GM19463 (cell line): ENCODE data around the gene UTP25.
"Not testable (repeated sequence)": the region's sequence is repeated elsewhere in the genome, so short reads cannot be mapped to it uniquely, and the experiment has no call there.

Source experiments
- ATAC-seq: cut with Tn5 transposase; IDR thresholded peaks from one replicate; pipeline ENCODE4 v1.9.1; 2021; ENCODE audit warnings: mild to moderate bottlenecking, moderate library complexity; ENCODE audit not compliant: unreplicated experiment

UTP25 gene

GRCh38 chr1:209870151-209870831 is 42.5 kb downstream of the UTP25 start:
- no peak for ATAC-seq

DNA sequence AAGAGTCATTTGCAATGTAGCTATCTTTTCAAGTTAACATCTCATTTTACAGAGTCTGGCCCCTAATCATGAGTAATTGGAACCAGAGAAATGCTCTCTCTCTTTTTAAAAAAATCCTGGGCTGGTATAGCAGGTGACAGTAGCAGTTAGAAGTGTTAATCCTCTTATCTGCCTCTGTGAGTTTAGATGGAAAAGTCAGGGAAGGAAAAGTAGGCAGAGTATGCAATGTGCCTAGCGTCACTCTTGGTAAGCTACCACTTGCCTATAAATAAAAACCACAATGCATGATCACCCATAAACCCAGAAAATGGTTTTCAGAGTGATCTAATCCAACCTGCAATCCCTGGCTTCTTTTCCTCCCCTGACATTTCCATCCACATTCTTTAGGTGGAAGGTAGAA is 43.2 kb downstream of the UTP25 start:
- no peak for ATAC-seq

DNA sequence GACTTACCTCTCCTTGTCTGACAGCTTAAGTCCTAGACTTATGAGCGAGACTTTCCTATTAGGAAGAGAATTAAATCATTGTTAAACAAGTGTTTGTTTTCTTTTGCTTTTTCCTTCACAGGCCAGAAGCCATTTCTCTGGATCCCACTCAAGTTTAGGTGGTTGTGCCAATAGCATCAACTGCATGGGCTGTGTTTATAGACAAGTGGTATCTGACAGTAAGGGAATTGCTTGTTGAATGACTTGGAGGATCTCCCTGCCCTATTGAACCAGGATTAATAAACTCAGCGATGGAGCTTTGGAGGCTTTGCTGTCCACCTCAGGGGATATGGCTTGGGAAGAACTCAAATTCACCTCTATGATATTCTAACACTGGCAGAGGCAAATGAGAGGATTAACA is 43.7 kb downstream of the UTP25 start:
- no peak for ATAC-seq

DNA sequence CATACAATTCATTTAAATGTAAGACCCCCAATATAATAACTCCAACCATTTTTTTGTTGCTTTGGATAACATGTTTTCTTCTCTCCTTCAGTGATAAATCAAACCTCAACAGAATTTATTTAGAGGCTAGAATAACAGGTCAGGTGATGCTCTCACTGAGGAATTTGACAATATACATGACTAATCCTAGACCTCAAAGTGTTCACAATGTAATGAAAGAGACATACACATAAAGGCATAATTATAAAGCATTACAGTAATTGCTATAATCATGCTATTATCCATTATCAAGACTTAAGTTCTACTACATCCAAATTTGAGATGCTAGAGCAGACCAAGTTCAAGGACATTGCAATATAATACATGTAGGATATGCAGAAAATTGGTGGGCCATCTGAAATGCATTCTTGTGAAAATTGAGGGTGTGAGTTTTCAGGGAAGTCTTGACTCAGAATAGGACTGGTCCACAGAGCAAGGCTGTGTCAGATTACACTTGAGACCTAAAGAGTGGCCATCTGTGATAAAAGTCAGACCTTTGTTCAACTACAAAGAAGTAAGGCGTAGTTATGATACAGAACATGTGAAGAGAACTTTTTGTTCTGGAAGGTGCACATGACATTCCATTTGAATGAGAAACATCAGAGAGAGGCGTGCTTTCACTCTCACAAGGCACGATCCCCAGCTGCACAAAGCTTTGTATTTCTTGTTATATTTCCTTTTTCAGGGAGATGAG is 45.5 kb downstream of the UTP25 start:
- ATAC-seq = no peak

- ATAC-seq = no peak
These were observed 47.7 kb downstream of the UTP25 start for GRCh38 chr1:209875515-209875914.

- ATAC-seq = no peak
These were observed 48.5 kb downstream of the UTP25 start for GRCh38 chr1:209876078-209876800.

DNA sequence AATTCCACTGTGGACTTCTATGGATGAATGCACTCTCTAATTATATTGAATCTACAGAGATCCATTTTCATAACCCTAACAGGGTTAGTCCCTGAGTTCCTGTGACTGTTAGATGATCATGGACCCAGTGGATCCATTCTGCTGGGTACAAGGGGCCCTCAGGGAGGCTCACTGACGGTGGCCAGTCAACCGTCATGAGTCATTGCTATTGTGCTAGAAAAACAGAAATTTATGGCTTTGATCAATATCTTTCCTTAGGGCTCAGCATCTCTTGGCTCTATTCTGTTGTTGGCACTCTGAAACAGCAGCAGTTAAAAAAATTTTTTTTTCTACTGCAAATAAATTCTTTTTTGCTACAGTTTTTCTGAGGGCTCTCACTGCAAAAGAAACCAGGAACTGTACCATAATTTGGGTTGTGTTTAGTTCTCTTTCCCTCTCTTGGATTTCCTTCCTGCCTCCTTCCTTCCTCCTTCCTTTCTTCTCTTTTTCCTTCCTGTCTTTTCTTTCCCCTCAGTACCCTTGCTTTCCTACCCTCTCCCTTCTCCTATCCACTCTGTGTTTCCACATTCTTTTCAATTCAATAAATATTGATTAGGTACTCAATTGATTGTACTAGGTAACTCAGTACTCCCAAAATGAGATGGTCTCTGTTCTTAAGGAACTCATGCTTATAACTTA is 49.5 kb downstream of the UTP25 start:
- no peak for ATAC-seq

GRCh38 chr1:209878964-209879363 is 51.2 kb downstream of the UTP25 start:
- ATAC-seq = no peak

- ATAC-seq = no peak
These were observed 51.8 kb downstream of the UTP25 start for GRCh38 chr1:209879539-209879938.

- no peak for ATAC-seq
These were observed 52.3 kb downstream of the UTP25 start for GRCh38 chr1:209880031-209880430.

GRCh38 chr1:209881619-209882018 is 53.8 kb downstream of the UTP25 start:
- ATAC-seq = no peak

DNA sequence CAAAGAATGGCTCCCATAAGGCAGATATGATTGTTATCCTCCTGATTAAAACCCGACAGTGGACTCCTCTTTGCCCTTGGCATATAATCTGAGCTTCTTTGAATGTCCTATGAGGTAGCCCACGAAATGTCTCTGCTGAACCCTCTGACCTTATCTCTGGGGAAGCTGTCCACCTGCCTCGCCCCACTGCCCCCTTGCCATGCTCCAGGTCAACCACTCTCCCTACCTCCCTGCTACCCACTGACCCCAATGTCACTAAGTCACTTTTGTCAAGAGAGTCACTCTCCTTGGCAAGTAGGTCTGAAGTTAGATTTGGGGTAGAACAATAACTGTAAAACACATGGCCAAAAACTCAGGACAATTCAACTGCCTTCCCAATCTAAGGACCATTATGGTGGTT is 54.5 kb downstream of the UTP25 start:
- no peak for ATAC-seq

GRCh38 chr1:209882942-209883340 is 55.2 kb downstream of the UTP25 start:
- no peak for ATAC-seq

- no peak for ATAC-seq
These were observed 55.7 kb downstream of the UTP25 start for GRCh38 chr1:209883341-209883971.

- ATAC-seq = peak; percentile 7
These were observed 56.5 kb downstream of the UTP25 start for GRCh38 chr1:209884249-209884648.

DNA sequence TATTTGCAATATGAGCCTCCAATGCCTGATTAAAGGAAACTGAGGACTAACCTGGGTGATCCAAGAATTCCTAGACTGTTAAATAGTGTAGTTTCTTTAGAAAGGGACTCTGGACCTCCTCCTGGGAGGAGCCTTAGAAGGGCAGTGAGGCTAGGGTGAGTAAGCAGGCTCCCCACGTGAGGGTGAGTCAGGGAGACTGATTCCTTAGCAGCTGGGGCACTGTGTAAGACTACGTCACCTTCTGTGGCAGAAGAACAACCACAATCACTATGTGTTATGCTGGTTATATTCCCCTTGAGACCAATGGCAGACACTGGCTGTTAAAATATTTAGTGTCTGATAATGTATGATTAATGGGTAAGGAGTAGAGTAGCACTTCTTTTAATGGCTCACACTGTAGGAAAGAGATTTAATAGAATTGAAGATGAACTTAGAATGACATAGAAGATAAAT is 56.9 kb downstream of the UTP25 start:
- peak; percentile 98 for ATAC-seq

DNA sequence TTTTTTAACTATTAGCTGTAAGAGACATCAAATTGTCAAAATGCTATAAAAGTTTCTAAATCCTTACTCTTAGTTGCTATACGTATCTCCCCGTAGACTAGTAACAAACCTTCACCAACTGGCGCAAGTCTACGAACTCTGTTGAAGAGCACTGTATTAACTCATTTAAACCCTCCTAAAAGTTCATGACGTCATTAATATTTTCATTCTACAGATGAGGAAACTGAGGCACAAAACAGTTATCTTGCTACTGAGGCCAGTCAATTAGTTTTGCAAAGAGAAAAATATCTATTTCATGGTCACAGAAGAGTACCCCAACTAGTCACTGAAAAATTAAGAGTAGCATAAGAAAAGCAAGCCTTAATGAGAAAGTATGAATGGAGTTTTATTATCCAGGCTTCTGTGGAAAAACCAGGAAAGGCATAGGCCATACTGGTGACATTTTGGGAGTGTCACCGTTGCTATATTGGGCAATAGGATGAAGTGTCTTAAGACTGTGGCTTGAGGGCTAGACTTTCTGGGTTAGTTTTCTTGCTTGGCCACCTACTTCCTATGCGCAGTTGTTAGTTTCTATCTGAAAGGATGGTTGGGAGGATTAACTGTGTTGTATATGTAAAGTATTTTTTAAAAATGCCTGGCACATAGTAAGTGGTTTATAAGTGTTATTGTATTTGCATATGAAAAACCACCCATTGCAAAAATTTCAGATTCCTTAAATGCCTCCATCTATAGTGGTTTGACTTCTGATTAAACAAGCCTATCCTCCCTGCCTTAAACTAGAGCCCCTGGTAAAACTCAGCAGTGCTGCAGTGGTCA is 57.8 kb downstream of the UTP25 start:
- ATAC-seq = no peak

DNA sequence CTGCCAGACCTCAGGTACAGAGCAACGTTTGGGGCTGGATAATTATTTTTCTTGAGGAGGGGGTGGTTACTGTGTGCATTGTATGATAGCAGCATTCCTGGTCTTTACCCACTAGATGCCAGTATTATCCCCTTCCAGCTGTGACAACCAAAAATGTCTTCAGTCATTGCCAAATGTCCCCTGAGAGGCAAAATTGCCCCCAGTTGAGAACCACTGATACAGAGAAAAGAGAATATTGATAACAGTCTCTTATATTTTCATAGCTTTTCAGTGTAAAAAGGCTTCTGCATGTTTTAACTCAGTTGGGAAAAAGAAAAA is 58.4 kb downstream of the UTP25 start:
- ATAC-seq = no peak

DNA sequence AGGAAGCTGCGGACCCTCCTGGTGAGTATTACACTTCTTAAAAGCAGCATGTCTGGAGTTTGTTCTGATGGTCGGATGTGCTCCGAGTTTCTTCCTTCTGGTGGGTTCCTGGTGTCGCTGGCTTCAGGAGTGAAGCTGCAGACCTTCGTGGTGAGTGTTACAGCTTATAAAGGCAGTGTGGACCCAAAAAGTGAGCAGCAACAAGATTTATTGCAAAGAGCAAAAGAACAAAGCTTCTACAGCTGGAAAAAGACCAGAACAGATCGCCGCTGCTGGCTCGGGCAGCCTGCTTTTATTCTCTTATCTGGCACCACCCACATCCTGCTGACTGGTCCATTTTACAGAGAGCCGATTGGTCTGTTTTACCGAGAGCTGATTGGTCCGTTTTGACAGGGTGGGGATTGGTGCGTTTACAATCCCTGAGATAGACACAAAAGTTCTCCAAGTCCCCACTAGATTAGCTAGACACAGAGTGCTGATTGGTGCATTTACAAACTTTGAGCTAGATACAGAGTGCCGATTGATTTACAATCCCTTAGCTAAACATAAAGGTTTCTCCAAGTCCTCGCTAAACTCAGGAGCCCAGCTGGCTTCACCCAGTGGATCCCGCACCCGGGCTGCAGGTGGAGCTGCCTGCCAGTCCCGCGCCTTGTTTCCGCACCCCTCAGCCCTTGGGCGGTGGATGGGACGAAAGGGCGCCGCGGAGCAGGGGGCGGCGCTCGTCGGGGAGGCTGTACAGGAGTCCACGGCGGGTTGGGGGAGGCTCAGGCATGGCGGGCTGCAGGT is 60.7 kb downstream of the UTP25 start:
- ATAC-seq = not testable (repeated sequence)
